ENCODE data around the gene OBSCN.
A peak's percentile ranks its signal among the peaks of the same experiment; 100 is the strongest.
"Not testable (repeated sequence)": the region's sequence is repeated elsewhere in the genome, so short reads cannot be mapped to it uniquely, and the experiment has no call there.

The OBSCN gene

DNA sequence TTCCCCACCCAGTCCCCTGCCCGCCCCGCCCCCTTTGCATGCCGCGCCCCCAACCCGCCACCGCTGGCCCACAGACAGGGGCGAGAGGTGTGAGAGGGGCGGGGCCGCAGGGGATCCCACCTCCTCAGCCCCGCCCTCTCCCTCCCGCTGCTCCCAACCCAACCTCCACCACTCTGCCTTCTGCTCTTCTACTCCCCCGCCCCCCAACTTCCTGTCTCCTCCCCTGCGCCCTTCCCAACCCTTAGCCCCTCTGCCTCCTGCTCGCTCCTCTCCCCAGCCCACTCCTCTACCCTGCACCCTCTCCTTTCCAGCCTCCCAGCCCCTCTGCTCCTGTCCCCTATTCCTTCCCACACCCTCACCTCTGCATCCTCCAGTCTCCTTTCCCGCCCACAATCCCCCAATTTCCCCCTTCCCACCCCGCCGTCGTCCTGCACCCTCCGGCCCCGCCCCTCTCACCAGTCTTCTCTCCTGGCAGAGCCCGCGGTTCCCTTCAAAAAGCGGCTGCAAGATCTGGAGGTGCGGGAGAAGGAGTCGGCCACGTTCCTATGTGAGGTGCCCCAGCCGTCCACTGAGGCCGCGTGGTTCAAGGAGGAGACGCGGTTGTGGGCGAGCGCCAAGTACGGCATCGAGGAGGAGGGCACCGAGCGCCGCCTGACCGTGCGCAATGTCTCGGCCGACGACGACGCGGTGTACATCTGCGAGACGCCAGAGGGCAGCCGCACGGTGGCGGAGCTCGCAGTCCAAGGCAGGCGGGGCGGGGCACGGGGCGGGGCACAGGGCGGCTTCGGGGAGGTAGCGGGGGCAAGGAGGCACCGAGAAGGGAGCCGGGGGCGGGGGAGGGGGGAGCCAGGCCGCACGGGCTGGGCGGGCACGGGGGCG lies 5.4 kb downstream of the OBSCN start:
- DNase-seq (ENCODE audit: low read depth) = peak; percentile 83

DNA sequence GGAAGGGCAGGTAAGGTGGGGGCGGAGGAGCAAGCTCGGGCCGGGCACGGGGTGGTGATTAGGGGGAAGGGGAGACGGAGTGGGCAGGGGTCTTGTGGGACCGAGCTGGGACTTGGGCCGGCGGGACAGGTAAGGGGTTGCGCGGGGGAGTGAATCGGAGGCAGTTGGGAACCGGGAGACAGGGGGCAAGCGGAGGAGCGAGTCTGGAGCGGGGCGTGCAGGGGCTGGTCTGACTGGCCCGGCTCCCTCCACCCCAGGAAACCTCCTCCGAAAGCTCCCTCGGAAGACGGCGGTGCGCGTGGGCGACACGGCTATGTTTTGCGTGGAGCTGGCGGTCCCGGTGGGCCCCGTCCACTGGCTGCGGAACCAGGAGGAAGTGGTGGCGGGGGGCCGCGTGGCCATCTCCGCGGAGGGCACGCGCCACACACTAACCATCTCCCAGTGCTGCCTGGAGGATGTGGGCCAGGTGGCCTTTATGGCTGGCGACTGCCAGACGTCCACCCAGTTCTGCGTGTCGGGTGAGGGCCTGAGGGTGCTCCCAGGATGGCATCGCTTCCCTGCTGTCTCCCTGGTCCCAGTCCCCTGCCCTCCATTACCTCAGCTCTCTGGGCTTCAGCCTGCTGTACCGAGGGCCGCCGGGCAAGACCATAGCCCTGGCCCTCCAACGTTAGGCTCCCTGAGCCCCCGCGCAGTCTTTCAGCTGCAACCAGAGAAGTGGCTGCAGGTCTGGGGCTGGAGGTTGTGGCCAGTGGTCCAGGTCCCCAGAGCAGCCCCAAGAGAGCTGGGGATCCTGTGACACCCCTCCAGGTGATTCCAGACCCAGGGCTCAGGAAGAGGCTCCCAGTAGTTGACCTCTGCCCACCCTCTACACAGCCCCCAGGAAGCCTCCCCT lies 6.3 kb downstream of the OBSCN start:
- DNase-seq (ENCODE audit: low read depth) = no peak

DNA sequence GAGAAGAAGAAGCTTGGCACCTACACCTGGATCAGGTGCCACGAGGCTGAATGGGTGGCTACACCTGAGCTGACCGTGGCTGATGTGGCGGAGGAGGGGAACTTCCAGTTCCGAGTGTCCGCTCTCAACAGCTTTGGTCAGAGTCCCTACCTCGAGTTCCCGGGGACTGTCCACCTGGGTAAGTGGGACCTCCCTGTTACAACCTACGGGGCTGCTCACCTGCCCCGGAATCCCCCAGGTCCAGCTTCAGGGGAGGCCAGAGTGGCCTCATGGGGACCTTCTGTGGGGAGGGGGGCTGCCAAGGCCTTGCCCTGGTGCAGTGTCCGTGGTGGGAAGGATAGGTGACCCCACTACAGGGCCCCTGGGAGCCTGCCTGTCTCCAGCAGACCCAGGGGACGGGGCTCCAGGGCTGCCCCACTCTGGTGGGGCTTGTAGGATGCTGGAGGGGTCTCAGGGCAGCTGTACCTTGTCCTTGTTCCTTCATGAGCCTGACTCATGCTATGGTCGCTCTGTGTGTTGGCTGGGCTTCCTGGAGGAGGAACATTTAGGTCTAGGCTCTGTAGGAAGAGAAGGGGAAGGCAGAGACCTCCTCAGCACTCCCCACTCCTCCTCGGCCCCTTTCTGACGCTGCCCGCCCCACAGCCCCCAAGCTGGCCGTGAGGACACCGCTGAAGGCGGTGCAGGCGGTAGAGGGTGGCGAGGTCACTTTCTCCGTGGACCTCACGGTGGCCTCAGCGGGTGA lies 7.2 kb downstream of the OBSCN start:
- no peak for DNase-seq (ENCODE audit: low read depth)

DNA sequence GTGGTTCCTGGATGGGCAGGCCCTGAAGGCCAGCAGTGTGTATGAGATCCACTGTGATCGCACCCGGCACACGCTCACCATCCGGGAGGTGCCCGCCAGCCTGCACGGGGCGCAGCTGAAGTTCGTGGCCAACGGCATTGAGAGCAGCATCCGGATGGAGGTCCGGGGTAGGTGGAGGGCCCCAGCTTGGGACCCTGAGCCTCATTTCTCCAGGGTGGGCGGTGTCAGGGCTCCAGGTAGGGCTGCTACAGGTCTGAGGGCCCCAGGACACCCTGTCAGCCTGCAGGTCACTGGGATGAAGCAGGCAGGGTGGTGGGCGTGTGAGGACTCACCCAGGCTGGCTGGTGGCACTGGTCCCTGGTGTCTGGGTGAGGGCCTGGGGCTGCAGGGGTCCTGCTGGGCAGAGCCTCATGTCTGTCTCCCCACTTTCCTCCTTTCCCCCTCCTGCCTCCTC lies 7.8 kb downstream of the OBSCN start:
- no peak for DNase-seq (ENCODE audit: low read depth)

DNA sequence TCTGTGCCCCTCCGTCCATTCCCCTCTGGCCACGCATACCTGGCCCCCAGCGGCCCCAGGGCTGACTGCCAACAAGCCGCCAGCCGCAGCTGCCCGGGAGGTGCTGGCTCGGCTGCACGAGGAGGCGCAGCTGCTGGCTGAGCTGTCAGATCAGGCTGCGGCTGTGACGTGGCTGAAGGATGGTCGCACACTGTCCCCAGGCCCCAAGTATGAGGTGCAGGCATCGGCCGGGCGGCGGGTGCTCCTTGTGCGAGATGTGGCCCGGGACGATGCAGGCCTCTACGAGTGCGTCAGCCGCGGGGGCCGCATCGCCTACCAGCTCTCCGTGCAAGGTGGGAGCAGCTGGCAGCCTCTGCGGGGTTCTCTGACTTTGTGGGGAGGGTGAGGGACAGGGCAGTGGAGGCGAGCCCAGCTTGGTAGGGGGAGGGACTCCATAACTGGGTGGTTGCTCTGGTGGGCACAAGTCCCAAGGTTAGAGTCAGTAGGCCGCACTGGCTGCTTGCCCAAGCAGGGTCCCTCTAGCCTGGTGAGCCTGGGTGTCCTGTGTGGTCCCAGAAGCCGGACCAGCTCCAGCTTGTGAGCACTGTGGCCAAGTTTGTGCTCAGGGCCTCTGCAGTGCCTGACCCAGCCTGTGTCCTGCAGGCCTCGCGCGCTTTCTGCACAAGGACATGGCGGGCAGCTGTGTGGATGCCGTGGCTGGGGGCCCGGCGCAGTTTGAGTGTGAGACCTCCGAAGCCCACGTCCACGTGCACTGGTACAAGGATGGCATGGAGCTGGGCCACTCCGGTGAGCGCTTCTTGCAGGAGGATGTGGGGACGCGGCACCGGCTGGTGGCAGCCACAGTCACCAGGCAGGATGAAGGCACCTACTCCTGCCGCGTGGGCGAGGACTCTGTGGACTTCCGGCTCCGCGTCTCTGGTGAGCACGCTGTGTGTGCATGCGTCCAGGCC lies 8.8 kb downstream of the OBSCN start:
- no peak for DNase-seq (ENCODE audit: low read depth)

DNA sequence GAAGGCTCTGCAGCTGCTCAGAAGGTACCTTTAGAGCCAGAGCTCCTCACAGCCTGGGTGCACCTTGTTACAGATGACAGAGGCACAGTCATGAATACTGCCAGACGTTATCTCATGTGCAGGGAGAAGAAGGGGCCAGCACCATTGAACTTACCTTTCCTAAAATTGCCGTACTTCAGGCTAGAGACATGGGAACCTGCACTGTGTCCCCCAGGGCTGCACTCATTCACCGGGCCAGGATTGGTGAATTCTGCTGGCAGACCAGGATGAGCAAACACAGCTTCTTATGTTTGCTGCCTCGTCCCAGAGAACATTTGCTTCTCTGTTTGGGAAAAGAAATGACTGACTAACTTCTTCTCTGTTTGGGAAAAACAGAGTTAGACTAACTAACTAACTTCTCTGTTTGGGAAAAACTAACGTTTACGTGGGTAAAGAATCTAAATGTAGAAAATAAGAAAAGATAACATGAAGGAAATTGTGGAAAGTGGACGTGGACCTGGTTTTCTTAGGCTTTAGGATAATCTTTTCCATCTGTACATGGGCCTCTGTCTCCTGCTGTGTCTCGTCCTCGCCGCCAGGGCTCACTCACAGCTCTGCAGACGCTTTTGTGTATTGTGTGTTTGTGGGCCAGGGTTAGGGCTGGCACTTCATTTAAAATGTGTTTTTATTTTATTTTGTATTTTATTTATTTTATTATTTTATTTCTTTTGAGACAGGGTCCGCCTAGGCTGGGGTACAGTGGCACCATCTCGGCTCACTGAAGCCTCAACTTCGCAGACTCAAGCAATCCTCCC lies 9.9 kb downstream of the OBSCN start:
- no peak for DNase-seq (ENCODE audit: low read depth)

DNA sequence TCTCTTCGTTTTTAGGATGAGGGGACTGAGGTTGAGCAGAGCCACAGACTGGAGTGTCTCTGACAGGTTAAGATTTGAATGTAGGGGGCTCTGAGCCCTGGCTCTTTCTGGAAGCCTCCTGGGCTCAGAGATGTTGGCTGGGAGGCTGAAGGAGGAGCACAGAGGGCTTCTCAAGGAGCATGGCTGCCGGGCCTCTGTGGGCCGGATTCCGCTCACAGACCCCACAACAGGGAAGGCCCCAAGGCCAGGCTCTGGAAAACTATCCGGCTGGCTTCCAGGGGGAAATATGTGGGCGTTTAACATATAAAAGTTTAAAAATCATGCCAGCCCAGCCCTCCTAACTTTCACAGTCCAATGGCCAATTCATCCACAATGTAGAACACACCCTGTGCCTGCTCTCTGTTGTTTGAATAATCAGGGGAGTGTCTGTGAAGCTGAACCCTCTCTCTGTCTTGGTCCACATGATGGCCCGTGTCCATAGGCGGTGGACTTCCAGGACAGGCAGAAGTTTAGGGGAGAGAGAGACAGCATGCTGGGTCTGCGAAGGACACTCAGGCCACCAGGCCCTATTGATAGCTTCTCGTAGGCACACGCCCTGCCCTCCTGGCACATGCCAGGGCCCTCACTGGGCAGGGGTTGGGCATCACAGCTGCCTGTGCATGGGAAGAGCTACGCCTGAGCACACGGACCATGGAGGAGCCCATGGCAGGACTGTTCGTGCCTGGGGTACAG lies 10.8 kb downstream of the OBSCN start:
- DNase-seq (ENCODE audit: low read depth) = no peak

DNA sequence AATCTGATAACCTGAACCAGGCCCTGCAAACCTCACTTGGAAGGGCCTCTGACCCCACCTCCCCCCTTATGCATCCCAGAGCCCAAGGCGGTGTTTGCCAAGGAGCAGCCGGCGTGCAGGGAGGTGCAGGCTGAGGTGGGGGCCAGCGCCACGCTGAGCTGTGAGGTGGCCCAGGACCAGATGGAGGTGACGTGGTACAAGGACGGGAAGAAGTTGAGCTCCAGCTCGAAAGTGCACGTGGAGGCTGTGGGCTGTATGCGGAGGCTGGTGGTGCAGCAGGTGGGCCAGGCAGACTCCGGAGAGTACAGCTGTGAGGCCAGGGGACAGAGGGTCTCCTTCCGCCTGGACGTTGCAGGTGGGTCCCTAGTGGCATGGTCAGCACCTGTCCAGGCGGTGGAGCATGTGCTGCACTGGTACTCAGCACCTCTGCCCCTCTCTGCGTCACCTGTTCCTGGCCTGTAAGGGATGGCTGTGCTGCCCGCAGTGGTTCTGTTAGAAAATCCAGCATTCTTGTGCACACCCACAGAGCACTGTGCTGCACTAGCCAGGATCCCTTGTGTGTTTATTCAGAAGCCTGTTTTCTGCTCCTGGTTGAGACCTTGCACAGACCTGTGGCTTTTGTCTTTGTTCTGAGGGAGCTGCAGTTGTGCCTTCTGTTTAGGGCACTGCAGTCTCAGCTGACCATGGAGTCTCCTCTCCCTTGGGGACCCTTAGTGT lies 11.6 kb downstream of the OBSCN start:
- no peak for DNase-seq (ENCODE audit: low read depth)

DNA sequence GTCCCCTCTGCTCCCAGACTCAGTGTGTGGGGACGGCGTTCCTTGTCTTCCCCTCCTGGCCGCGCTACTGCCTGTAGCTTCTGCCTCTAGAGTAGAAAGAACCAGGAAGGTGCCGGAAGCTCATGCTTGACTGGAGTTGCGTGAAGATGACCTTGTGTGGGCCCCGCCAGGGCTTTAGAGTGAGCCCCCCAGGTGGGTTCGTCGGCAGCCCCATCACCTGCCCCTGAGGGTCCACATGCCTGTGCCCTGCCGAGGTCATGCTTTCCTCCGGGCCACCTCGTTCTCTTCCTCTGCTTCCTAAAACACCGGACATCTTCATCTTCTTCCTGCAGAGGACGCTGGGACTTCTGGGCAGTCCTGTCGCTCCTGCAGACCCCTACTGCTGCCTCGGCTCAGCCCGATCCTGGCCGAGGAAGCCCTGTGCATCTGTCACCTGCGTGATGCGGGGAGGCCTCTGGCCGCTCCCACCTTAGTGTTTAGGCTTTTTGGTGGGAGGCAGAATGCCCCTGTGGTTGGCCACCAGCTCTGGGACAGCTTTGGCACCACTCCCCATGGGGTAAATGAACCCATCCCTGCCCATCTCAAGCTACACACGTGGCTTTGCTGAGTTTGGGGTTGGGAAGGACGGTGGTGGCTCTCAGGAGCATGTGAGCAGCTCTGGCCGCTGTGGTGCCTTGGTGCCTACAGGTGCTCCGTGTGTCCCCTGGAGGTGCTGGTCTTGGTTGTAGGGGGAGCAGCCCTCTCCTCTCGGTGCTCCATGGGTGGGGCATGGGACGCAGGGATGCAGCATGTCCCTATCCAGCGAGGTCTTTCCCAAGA lies 12.3 kb downstream of the OBSCN start:
- no peak for DNase-seq (ENCODE audit: low read depth)

DNA sequence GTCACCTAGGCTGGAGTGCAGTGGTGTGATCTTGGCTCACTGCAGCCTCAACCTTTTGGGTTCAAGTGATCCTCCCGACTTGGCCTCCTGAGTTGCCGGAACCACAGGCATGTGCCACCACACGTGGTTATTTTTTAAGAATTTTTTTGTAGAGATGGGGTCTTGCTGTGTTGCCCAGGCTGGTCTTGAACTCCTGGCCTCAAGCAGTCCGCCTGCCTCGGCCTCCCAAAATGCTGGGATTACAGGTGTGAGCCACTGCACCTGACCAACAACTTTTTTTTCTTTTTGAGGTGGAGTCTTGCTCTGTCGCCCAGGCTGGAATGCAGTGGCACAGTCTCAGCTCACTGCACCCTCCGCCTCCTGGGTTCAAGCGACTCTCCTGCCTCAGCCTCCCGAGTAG lies 13.3 kb downstream of the OBSCN start:
- not testable (repeated sequence) for DNase-seq (ENCODE audit: low read depth)

DNA sequence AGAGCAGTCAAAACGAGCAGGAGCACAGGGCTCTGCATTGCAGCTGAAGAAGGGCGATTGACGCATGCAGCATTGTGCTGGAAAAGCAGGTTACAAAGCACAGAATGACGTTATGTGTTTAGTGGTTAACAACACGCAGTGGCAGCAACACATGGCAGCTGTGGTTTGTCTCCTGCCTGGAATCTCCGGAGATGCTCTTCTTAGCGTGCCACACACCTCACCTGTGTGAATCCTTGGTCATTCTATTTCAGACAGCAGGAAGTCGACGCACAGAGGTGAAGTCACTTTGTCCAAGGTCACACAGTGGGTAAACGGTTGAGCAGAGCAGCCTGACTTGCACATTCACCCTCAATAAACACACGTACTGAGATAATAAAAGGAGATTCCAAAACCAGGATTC lies 14.7 kb downstream of the OBSCN start:
- no peak for DNase-seq (ENCODE audit: low read depth)

DNA sequence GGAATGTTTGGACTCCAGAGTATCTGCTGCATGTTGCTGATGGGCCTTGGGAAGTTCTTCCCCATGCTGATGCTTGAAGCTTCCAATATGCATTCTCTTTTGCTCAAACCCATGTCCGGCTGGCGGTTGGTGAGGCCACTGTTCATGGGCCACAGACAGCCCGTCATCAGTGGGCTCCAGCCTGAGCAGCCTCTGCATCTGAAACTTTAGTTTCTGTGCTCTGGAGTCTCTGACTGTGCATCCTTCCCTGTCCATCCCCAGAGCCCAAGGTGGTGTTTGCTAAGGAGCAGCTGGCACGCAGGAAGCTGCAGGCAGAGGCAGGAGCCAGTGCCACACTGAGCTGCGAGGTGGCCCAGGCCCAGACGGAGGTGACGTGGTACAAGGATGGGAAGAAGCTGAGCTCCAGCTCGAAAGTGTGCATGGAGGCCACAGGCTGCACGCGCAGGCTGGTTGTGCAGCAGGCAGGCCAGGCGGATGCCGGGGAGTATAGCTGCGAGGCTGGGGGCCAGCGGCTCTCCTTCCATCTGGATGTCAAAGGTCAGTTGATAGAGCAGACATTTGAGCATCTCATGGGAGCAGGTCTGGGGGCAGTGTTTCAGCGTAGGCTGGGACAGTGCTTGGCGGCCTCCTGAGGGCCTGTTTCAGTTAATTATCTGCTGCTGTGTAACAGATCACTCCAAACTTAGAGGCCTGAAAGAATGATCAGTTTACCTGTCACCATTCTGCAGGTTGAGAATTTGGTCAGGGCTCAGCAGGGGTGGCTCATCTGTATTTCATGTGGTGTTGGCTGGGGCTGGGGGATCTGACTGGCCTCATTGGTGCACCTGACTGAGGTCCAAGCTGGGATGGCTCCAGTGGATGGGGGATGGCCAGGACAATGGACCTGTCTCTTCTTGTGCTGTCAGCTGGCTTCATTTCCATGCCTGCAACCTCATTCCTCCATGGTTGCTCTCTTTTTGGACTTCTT lies 16.6 kb downstream of the OBSCN start:
- no peak for DNase-seq (ENCODE audit: low read depth)

DNA sequence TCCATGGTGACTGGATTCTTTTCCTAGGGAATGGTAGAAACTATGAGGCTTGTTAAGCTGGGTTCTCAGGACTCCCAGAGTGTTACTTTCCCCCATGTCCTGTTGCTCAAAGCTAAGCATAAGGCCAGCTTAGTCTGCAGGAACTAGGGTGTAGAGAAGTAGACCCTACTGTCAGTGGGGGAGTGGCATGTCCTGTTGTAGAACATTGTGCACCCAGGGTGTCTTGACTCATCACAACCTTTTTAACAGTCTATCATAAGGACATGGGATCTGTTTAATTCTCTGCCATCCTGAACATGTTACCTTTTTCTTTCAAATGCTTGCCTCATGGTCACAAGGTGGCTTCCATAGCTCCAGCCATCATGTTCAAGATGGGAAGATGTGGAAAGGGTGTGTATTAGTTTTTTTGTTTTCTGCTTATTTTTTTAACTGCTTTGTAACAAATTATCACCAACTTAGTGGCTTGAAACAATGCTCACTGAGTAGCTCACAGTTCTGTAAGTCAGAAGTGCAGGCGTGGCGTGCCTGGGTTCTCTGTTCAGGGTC lies 17.4 kb downstream of the OBSCN start:
- DNase-seq (ENCODE audit: low read depth) = no peak

DNA sequence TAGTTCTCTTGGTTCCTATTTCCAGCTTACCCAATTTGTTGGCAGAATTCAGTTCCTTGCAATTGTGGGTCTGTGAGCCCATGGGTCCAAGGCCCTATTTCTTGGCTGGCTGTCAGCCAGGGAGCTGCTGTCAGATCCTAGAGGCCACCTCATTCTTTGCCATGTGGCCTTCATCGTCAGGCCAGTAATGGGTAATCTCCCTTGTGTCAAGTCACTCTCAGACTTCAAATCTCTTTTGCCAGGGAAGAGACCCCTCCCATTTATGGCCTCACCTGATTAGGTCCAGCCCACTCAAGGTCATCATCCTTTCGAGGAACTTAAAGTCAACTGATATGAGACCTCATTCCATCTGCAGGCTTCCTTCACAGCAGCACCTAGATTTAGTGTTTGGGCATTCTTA lies 17.9 kb downstream of the OBSCN start:
- no peak for DNase-seq (ENCODE audit: low read depth)

DNA sequence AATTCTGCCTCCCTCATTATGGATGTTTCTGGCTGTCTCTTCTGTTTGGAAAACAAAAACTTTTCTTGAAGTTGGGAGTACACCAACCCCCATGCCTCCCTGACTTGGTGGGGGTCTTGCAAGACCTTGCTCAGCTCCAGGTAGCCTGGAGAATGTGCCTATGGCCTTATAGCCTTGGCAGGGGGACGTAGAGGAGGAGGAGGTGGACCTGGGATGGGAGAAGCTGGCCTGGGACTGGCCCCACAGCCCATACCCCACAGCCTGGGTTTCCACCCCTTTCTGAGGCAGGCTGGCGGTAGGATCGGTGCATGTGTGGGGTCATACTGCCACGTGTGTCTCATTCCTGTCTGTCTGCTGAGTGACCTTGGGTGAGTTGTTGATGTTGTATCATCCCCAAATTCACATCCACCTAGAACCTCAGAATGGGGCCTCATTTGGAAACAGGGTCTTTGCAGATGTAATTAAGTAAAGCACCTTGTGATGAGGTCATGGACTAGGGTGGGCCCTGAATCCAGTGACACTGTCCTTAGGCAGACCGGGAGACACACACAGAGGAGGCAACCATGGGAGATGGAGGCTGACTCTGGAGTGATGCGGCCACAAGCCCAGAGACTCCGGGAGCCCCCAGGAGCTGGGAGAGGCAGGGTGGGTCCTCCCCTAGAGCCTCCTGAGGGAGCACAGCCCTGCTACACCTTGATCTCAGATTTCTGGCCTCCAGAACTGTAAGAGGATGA lies 18.5 kb downstream of the OBSCN start:
- no peak for DNase-seq (ENCODE audit: low read depth)
